ENCODE measurements around the gene CWC27. TPM values are rescaled to one million over a fixed set of nuclear protein-coding genes. Genes with fewer than 3 reads are reported as not detected.

Gene CWC27
- total and polyA plus RNA-seq, 2 of the 13 experiments (the other 11 are each of a cell fraction or from before 2014, with no cell fraction given): 21.1 to 25.7 TPM

- Histone ChIP-seq H3K27me3 (ENCODE audit: control insufficient read depth in 1 of 2, insufficient read depth in 2 of 2, low read length in 2 of 2) (no peaks in the 10 kb centered on the region), H3K4me2 (ENCODE audit: low read depth, low read length) (no peak overlapping the region), H3K9ac (ENCODE audit: insufficient read depth, low read depth, low read length) (no peak overlapping the region), H3K79me2 (ENCODE audit: insufficient read depth, low read length) (no peaks in the 10 kb centered on the region), H3K9me3 (ENCODE audit: low read length) (no peaks in the 10 kb centered on the region), H3K4me3 (replicated peaks in 1 of 3; ENCODE audit: insufficient read depth in 1 of 3, low read depth in 2 of 3, low read length in 3 of 3) (no peak overlapping the region), H2AFZ (ENCODE audit: low read length) (no peak overlapping the region), H4K20me1 (ENCODE audit: insufficient read depth, low read length) (no peaks in the 10 kb centered on the region), H3K27ac (ENCODE audit: extremely low read length, insufficient read depth, low read length) (no peak overlapping the region), H3K36me3 (replicated peaks in 1 of 2; ENCODE audit: control insufficient read depth in 1 of 2, insufficient read depth in 2 of 2, low read length in 2 of 2) (peaks cover 4 to 11% of the 10 kb centered on the region in 2 experiments; a peak in 3 of 5 replicates), H3K4me1 (ENCODE audit: insufficient read depth, low read length) (no peaks in the 10 kb centered on the region)
- ATAC-seq: no peak
- BruUV-seq (replicated peaks): no TSS peak
- 100% methylated on average over 1 of the region's 1 CpG for WGBS (ENCODE audit: low lambda C conversion rate)
- no peak for TF ChIP-seq ZFP90 (CRISPR knock-in tag; IDR thresholded peaks at IDR 0.05; ENCODE audit: borderline replicate concordance)
- TF ChIP-seq ZFP62 (CRISPR knock-in tag; IDR thresholded peaks at IDR 0.05): no peak
- no peak for TF ChIP-seq ZNF234 (CRISPR knock-in tag; conservative IDR thresholded peaks at IDR 0.05)
- TF ChIP-seq SIN3A (IDR thresholded peaks at IDR 0.05; ENCODE audit: borderline replicate concordance, low read depth, low read length): no peak
- TF ChIP-seq, protein P1, sequence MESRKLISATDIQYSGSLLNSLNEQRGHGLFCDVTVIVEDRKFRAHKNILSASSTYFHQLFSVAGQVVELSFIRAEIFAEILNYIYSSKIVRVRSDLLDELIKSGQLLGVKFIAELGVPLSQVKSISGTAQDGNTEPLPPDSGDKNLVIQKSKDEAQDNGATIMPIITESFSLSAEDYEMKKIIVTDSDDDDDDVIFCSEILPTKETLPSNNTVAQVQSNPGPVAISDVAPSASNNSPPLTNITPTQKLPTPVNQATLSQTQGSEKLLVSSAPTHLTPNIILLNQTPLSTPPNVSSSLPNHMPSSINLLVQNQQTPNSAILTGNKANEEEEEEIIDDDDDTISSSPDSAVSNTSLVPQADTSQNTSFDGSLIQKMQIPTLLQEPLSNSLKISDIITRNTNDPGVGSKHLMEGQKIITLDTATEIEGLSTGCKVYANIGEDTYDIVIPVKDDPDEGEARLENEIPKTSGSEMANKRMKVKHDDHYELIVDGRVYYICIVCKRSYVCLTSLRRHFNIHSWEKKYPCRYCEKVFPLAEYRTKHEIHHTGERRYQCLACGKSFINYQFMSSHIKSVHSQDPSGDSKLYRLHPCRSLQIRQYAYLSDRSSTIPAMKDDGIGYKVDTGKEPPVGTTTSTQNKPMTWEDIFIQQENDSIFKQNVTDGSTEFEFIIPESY (CRISPR knock-in tag; IDR thresholded peaks at IDR 0.05): no peak
- TF ChIP-seq ATAD3A (CRISPR knock-in tag; IDR thresholded peaks at IDR 0.05): no peak
- TF ChIP-seq ZNF841 (CRISPR knock-in tag; IDR thresholded peaks at IDR 0.05; ENCODE audit: borderline replicate concordance): no peak
- no peak for TF ChIP-seq ZNF549 (CRISPR knock-in tag; IDR thresholded peaks at IDR 0.05)
- no peak for TF ChIP-seq ZFP41 (CRISPR knock-in tag; IDR thresholded peaks at IDR 0.05; ENCODE audit: borderline replicate concordance)
- TF ChIP-seq IRF2 (CRISPR knock-in tag; IDR thresholded peaks at IDR 0.05): no peak
- TF ChIP-seq YEATS4 (CRISPR knock-in tag; IDR thresholded peaks at IDR 0.05; ENCODE audit: borderline replicate concordance): no peak
- TF ChIP-seq GFI1 (CRISPR knock-in tag; IDR thresholded peaks at IDR 0.05; ENCODE audit: borderline replicate concordance): no peak
- TF ChIP-seq ZBTB46 (CRISPR knock-in tag; IDR thresholded peaks at IDR 0.05; ENCODE audit: borderline replicate concordance): no peak
- no peak for TF ChIP-seq FOSL2 (CRISPR knock-in tag; IDR thresholded peaks at IDR 0.05)
- no peak for TF ChIP-seq MLLT10 (CRISPR knock-in tag; IDR thresholded peaks at IDR 0.05)
- TF ChIP-seq, protein P2, sequence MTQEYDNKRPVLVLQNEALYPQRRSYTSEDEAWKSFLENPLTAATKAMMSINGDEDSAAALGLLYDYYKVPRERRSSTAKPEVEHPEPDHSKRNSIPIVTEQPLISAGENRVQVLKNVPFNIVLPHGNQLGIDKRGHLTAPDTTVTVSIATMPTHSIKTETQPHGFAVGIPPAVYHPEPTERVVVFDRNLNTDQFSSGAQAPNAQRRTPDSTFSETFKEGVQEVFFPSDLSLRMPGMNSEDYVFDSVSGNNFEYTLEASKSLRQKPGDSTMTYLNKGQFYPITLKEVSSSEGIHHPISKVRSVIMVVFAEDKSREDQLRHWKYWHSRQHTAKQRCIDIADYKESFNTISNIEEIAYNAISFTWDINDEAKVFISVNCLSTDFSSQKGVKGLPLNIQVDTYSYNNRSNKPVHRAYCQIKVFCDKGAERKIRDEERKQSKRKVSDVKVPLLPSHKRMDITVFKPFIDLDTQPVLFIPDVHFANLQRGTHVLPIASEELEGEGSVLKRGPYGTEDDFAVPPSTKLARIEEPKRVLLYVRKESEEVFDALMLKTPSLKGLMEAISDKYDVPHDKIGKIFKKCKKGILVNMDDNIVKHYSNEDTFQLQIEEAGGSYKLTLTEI (CRISPR knock-in tag; conservative IDR thresholded peaks at IDR 0.05): no peak
- TF ChIP-seq ZBTB44 (CRISPR knock-in tag; IDR thresholded peaks at IDR 0.05): no peak
- ChIA-PET CTCF (ENCODE audit: low intra/inter-chr PET ratio, low total read pairs) (no interaction called here), POLR2A (no interaction called here)
- in situ Hi-C loops (cut with HindIII; ENCODE audit: extremely low pct_ligation_motif_present, low pct_unique_long_range_greater_than_20kb): no loop called here
- intact Hi-C loops (cut with micrococcal nuclease; ENCODE audit: unreplicated experiment): no loop called here
- no peak for DNase-seq (ENCODE audit: low spot score)
- no peak for FAIRE-seq
Observed at GRCh38 chr5:64977779-64978178, 209.0 kb downstream of the CWC27 start.
